TTC549 (cell line): Measurements from ENCODE around the gene FRMD5.
"Not testable (repeated sequence)": the region's sequence is repeated elsewhere in the genome, so short reads cannot be mapped to it uniquely, and the experiment has no call there.

ENCODE experiments used
- FAIRE-seq: peaks from 2 replicates; lab custom pipeline; 2012; peaks lifted over from hg19 to GRCh38; lab: Jason Lieb, UNC

The FRMD5 gene

GRCh38 chr15:43830691-43831275, 364.3 kb downstream of the FRMD5 start:
- not testable (repeated sequence) for FAIRE-seq

GRCh38 chr15:43829951-43830540, 365.0 kb downstream of the FRMD5 start:
- FAIRE-seq = not testable (repeated sequence)

GRCh38 chr15:43828061-43828657, 366.9 kb downstream of the FRMD5 start:
- FAIRE-seq = no peak

DNA sequence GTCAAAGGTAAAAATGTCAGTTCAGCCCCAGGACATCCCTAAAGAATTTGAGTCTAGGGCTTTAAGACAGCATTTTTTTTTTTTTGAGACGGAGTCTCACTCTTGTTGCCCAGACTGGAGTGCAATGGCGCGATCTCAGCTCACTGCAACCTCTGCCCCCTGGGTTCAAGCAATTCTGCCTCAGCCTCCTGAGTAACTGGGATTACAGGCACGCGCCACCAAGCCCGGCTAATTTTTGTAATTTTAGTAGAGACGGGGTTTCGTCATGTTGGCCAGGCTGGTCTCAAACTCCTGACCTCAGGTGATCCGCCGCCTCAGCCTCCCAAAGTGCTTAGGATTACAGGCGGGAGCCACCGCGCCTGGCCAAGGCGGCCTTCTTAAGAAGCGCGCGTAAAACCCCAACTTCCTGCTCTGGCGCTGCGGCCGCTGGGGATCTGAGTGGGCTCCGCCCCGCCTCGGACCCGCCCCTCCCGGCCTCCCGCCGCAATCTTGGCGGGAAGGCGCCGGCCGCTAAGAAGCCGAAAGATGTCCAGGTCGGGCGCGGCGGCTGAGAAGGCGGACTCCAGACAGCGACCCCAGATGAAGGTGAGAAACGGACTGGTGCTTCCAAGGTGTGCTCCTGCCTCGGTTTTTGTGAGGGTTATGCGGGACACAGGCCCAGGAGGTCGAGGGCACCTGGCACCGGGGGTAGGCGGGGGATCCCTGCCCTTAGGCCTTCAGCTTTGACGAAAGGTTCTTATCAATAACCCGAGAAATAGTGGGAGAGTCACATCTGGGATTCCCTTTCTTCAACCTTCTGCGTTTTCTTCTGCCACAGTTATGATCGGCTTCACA, 368.3 kb downstream of the FRMD5 start, which contains the start of gene WDR76:
Gene WDR76 (plus strand): TSS at position 495 of the 834 bp plus-strand sequence. CDS start 31 bp downstream, at position 526.
- no peak for FAIRE-seq

DNA sequence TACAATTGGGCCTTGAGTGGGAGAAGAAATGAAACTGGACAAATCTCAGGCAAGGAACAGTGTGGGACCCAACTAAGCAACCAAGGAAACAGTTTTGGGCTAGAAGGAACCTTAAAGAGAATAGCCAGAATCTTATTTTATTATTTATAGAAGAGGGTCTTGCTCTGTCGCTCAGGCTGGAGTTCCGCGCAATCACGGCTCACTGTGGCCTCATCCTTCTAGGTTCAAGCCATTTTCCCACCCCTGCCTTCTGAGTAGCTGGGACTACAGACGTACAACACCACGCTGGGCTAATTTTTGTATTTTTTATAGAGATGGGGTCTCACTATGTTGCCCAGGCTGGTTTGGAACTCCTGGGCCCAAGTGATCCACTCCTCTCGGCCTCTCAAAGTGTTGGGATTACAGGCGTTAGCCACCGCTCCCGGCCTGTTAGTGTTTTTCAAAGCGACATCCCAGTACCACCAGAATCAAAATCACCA, 369.0 kb downstream of the FRMD5 start:
- no peak for FAIRE-seq

DNA sequence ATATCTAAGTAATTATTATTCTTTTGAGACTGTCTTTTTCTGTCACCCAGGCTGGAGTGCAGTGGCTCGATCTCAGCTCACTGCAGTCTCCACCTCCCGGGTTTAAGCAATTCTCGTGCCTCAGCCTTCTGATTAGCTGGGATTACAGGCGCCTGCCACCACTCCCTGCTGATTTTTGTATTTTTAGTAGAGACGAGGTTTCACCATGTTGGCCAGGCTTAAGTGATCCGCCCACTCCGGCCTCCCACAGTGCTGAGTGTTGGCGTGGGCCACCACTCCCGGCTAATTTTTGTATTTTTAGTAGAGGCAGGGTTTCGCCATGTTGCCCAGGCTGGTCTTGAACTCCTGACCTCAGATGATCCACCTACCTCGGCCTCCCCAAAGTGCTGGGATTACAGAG, 369.8 kb downstream of the FRMD5 start:
- FAIRE-seq = not testable (repeated sequence)

DNA sequence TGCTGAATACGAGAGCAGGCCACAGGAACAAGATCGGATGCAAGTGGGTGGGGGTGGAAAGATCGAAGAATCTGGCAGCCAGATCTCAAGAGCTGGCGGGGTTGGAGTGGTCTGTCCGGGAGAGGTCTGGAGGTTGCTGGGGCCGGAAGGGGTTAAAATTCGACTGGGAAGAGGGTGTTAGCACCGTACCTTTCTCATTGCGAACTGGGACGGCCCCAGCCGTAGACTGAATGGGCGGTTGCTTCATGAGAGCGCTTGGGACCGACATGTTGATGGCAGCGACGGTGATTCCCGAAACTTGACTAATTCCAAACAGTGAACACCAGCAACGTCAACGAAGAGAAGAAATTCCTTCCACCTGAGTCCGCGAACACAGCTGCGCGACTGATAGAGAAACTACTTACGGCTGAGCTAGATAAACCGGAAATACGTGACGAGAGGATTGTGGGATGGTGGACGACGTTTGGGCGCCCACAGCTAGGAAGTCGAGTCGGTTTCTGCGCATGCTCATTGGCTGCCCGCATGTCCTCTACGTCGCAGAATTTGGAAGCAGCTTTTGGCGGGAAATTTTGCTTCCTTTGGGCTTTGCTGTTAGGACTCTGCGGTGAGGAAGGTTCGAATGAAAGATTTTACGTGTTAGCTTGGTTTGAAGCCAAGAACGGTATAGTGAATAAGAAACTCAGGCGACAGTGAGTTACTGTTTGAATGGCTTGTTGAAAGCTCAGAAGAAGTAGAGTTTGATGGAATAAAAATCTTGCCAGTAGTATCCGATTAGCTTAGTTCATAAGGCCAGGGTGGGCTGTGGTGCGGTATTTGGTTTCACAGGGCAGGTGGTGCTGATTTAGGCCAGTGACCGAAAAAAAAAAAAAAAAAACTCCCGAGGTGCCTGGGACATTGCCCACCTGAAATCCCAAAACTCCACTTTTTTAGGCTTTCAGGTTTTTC, 370.5 kb downstream of the FRMD5 start, which contains the start of gene MFAP1:
Gene MFAP1 (minus strand): TSS at position 389 of the 945 bp plus-strand sequence. CDS start 121 bp downstream, at position 268.
- FAIRE-seq = peak; percentile 93

GRCh38 chr15:43821505-43821904, 373.6 kb downstream of the FRMD5 start:
- no peak for FAIRE-seq
